Type B pancreatic cell (in vitro differentiated cells): ENCODE measurements around the gene CDC37. TPM values are rescaled to one million over a fixed set of nuclear protein-coding genes. Genes with fewer than 3 reads are reported as not detected.

Experiments
- DNase-seq: peaks from one replicate; pipeline ENCODE4 v3.0.0; 2021; ENCODE audit warnings: mixed read lengths; ENCODE audit not compliant: unreplicated experiment; ENCODE audit errors: extremely low spot score
- H3K27ac Mint-ChIP-seq: 2 replicates; pipeline ENCODE4 v1.8.0; 2021; ENCODE audit warnings: mild to moderate bottlenecking, mixed read lengths
- H3K27me3 Mint-ChIP-seq: 2 replicates; pipeline ENCODE4 v1.8.0; 2021; ENCODE audit warnings: mixed read lengths
- H3K36me3 Mint-ChIP-seq: 2 replicates; pipeline ENCODE4 v1.8.0; 2021; ENCODE audit warnings: mixed read lengths
- H3K4me1 Mint-ChIP-seq: one replicate; pipeline ENCODE4 v1.8.0; 2021; ENCODE audit warnings: mixed read lengths; ENCODE audit not compliant: unreplicated experiment
- H3K4me3 Mint-ChIP-seq: 2 replicates; pipeline ENCODE4 v1.8.0; 2021; ENCODE audit warnings: mild to moderate bottlenecking, mixed read lengths
- H3K9me3 Mint-ChIP-seq: 2 replicates; pipeline ENCODE4 v1.8.0; 2021; ENCODE audit warnings: mixed read lengths
- CTCF ChIP-seq: fragments of 200-600 bp; sonication (generic); conservative IDR thresholded peaks from 2 replicates; pipeline ENCODE4 v1.5.0; 2021; ENCODE audit warnings: antibody characterized with exemption, mild to moderate bottlenecking
- total RNA-seq: library from RNA; stranded (reverse); gene quantifications from 2 replicates; pipeline ENCODE4 v1.2.1, GENCODE V29; 2021; ENCODE audit warnings: low replicate concordance

The CDC37 gene
- total RNA-seq, 1 donor from 2014 or later, result 126 TPM

DNA sequence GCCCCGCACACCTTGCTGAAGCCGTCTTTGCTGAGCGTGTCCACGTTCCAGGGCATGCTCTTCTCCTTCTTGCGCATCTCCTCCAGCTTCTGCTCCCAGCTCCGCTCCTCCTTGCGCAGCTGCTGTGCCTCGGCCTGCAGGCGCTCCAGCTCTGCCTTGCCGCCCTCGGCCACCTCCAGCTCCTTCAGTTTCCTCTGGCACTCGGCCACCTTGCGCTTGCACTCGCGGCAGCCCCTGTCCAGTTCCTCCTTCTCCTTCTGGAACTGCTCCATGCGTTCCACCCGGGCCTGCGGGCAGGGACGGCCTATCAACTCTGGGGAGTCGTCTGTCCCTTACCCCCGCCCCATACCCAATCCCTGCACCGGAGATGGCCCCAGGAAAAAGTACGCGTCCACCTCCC is 7.4 kb downstream of the CDC37 start:
- H3K36me3 Mint-ChIP-seq, result peaks cover 1% of the 10 kb centered on the region
- DNase-seq, result no peak
- peaks cover under 1% of the 10 kb centered on the region for H3K4me1 Mint-ChIP-seq
- no peak overlapping the region for H3K4me3 Mint-ChIP-seq
- no peaks in the 10 kb centered on the region for H3K9me3 Mint-ChIP-seq
- no peaks in the 10 kb centered on the region for H3K27me3 Mint-ChIP-seq
- H3K27ac Mint-ChIP-seq, result no peak overlapping the region
- TF ChIP-seq CTCF, result no peak

GRCh38 chr19:10395436-10395835 is 7.9 kb downstream of the CDC37 start:
- Mint-ChIP-seq H3K36me3 (peaks cover 5% of the 10 kb centered on the region), H3K27ac (no peak overlapping the region), H3K4me3 (no peak overlapping the region), H3K9me3 (no peaks in the 10 kb centered on the region), H3K4me1 (no peaks in the 10 kb centered on the region), H3K27me3 (no peaks in the 10 kb centered on the region)
- no peak for TF ChIP-seq CTCF
- no peak for DNase-seq

- Mint-ChIP-seq H3K36me3 (peaks cover 5% of the 10 kb centered on the region), H3K27ac (no peak overlapping the region), H3K4me1 (no peaks in the 10 kb centered on the region), H3K9me3 (no peaks in the 10 kb centered on the region), H3K27me3 (no peaks in the 10 kb centered on the region), H3K4me3 (no peak overlapping the region)
- DNase-seq, result no peak
- TF ChIP-seq CTCF, result no peak
Observed at GRCh38 chr19:10395003-10395402, 8.3 kb downstream of the CDC37 start.

DNA sequence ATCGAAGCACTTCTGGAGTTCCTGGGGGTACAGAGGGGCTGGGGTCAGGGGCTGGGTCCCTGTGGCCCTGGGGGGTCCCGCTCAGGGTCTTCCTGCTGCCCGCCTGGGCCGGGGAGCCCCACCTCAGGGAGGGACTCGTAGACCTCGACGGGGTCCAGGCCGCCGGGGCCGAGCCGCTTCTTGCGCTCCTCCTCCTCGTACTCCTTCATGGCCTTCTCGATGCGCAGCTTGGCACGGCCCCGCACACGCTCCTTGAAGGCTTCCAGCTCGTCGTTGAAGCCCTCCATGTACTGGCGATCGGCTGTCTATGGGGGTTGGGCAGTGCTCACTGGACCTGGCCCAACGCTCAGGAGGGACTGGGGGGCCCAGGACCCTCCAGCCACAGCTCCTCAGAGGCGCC is 10.2 kb downstream of the CDC37 start:
- no peak overlapping the region for H3K4me3 Mint-ChIP-seq
- H3K36me3 Mint-ChIP-seq, result peaks cover 5% of the 10 kb centered on the region
- TF ChIP-seq CTCF, result no peak
- DNase-seq, result no peak
- H3K4me1 Mint-ChIP-seq, result peaks cover 5% of the 10 kb centered on the region
- H3K27me3 Mint-ChIP-seq, result no peaks in the 10 kb centered on the region
- no peak overlapping the region for H3K27ac Mint-ChIP-seq
- H3K9me3 Mint-ChIP-seq, result no peaks in the 10 kb centered on the region

- Mint-ChIP-seq H3K4me3 (no peak overlapping the region), H3K4me1 (peaks cover 5% of the 10 kb centered on the region), H3K36me3 (peaks cover 5% of the 10 kb centered on the region), H3K27ac (no peak overlapping the region), H3K9me3 (no peaks in the 10 kb centered on the region), H3K27me3 (no peaks in the 10 kb centered on the region)
- no peak for DNase-seq
- TF ChIP-seq CTCF, result no peak
Observed at GRCh38 chr19:10392120-10392519, 11.2 kb downstream of the CDC37 start.

GRCh38 chr19:10390652-10391286 is 12.6 kb downstream of the CDC37 start:
- H3K27ac Mint-ChIP-seq, result no peak overlapping the region

More at GRCh38 chr19:10390652-10391286, 12.6 kb downstream of the CDC37 start:
- Mint-ChIP-seq H3K36me3 (peaks cover 5% of the 10 kb centered on the region), H3K4me1 (peaks cover 5% of the 10 kb centered on the region), H3K9me3 (no peaks in the 10 kb centered on the region), H3K4me3 (no peak overlapping the region), H3K27me3 (no peaks in the 10 kb centered on the region)
- no peak for DNase-seq
- peak; percentile 86 for TF ChIP-seq CTCF
